Measurements from ENCODE around the gene SPAG17. TPM values are rescaled to one million over a fixed set of nuclear protein-coding genes. Genes with fewer than 3 reads are reported as not detected.
A peak's percentile ranks its signal among the peaks of the same experiment; 100 is the strongest.

Gene SPAG17
- polyA plus RNA-seq, 1 of the 3 experiments (the other 2 are of a cell fraction): not detected

DNA sequence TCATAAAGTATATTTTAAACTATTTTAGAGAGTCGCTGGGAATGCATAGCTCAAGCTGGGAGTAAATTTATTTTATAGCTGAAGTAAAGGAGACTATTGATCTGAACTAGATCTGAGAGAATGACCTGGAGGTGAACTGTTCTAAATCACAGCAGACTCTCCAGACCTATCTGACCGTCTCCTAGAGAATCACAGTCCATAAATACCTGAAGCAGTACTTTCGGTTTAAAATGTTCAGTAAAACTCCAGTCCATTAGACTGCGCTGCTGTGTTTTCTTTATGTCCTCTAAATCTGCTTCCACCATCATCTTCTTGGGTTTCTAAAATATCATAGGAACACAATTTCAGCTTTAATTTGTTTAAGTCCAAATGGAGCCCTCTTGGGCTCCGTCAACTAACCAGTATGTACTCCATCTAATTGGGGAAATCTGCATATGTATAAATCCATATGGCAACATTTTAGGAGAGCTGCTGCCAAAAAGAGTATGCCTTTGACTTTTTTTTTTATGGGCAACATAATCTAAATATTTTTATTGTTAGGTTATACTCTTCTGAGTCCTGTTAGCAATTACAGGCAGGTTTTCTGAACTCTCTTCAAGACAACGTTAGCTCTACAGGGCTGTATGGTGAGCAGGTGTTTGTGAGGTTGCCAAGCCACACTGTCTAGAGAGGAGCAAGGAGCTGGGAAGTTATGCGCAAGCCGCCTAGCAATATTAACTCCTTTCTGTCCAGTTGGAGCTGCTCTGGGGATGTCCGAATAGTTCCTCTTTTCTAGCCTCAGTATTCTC lies 111.2 kb downstream of the SPAG17 start:
- ChIA-PET POLR2A (no interaction called here), CTCF (interaction anchor here (0.7 to 1.5 kb wide), 2 partner anchors 8 to 121 kb away, joined by 3 to 5 read pairs; no protein-coding TSS in a partner anchor)
- H4K20me1 ChIP-seq (ENCODE audit: insufficient read depth): no peaks in the 10 kb centered on the region
- no peaks in the 10 kb centered on the region for H3K9me2 ChIP-seq
- no peak overlapping the region for H3K4me3 ChIP-seq (ENCODE audit: low read depth in 2 of 2, low read length in 1 of 2)
- H3K79me2 ChIP-seq (ENCODE audit: insufficient read depth): no peaks in the 10 kb centered on the region
- H3K36me3 ChIP-seq (replicated peaks in 1 of 2; ENCODE audit: control insufficient read depth in 1 of 2, insufficient read depth in 2 of 2, low read length in 1 of 2): no peaks in the 10 kb centered on the region
- H2AFZ ChIP-seq (ENCODE audit: low read depth): no peak overlapping the region
- 10% methylated on average over 9 of the region's 9 CpGs for WGBS (ENCODE audit: low lambda C conversion rate)
- no peaks in the 10 kb centered on the region for H3K9me3 ChIP-seq
- no peak for DNase-seq
- H3K27me3 ChIP-seq (ENCODE audit: insufficient read depth): no peaks in the 10 kb centered on the region
- no peaks in the 10 kb centered on the region for H3F3A ChIP-seq (replicated peaks; ENCODE audit: insufficient read depth)
- H3K9ac ChIP-seq: no peak overlapping the region
- H3K4me1 ChIP-seq (ENCODE audit: control insufficient read depth in 1 of 2, insufficient read depth in 2 of 2, low read depth in 1 of 2, low read length in 1 of 2): no peaks in the 10 kb centered on the region
- H3K27ac ChIP-seq (ENCODE audit: low read depth in 2 of 2, low read length in 1 of 2): no peak overlapping the region
- H3K4me2 ChIP-seq: 0 out of 2 replicates have a peak overlapping the region, but pooled peaks have one; percentile 24
- no peak for TF ChIP-seq JUND (IDR thresholded peaks at IDR 0.05)
- TF ChIP-seq, protein P1, sequence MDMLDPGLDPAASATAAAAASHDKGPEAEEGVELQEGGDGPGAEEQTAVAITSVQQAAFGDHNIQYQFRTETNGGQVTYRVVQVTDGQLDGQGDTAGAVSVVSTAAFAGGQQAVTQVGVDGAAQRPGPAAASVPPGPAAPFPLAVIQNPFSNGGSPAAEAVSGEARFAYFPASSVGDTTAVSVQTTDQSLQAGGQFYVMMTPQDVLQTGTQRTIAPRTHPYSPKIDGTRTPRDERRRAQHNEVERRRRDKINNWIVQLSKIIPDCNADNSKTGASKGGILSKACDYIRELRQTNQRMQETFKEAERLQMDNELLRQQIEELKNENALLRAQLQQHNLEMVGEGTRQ (IDR thresholded peaks at IDR 0.05; ENCODE audit: borderline replicate concordance, low read depth, low read length): no peak
- TF ChIP-seq FOXJ3 (CRISPR knock-in tag; IDR thresholded peaks at IDR 0.05): no peak
- TF ChIP-seq RXRA (IDR thresholded peaks at IDR 0.05; ENCODE audit: borderline replicate concordance, low read depth): no peak

DNA sequence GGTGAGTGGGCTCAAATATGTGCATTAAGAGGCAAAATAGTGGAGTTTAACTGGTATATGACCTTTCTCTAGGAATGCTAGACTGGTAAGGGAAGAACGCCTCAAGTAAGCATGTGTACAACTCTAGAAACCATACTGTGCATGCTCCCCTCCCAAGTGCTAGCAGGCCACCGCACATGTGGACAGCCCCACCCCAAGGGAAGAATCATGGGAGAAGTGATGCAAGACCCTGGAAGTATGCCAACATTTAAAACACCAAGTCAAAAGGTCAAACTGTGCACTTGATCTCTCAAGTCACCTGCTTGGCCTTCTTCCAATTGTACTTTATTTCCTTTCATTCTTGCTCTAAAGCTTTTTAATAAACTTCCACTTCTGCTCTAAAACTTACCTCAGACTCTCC lies 135.0 kb downstream of the SPAG17 start:
- ChIA-PET CTCF (no interaction called here), POLR2A (no interaction called here)
- WGBS (ENCODE audit: low lambda C conversion rate): 49% methylated on average over 2 of the region's 2 CpGs
- no peaks in the 10 kb centered on the region for H3F3A ChIP-seq (replicated peaks; ENCODE audit: insufficient read depth)
- H3K4me3 ChIP-seq (ENCODE audit: low read depth in 2 of 2, low read length in 1 of 2): no peak overlapping the region
- H3K4me2 ChIP-seq: no peak overlapping the region
- no peaks in the 10 kb centered on the region for H3K36me3 ChIP-seq (replicated peaks in 1 of 2; ENCODE audit: control insufficient read depth in 1 of 2, insufficient read depth in 2 of 2, low read length in 1 of 2)
- no peak overlapping the region for H3K27ac ChIP-seq (ENCODE audit: low read depth in 2 of 2, low read length in 1 of 2)
- H3K27me3 ChIP-seq (ENCODE audit: insufficient read depth): no peaks in the 10 kb centered on the region
- no peak for DNase-seq
- H3K9ac ChIP-seq: no peak overlapping the region
- no peak overlapping the region for H2AFZ ChIP-seq (ENCODE audit: low read depth)
- H3K9me3 ChIP-seq: no peaks in the 10 kb centered on the region
- H3K79me2 ChIP-seq (ENCODE audit: insufficient read depth): no peaks in the 10 kb centered on the region
- no peaks in the 10 kb centered on the region for H3K4me1 ChIP-seq (ENCODE audit: control insufficient read depth in 1 of 2, insufficient read depth in 2 of 2, low read depth in 1 of 2, low read length in 1 of 2)
- no peaks in the 10 kb centered on the region for H3K9me2 ChIP-seq
- no peaks in the 10 kb centered on the region for H4K20me1 ChIP-seq (ENCODE audit: insufficient read depth)
- TF ChIP-seq FOXJ3 (CRISPR knock-in tag; IDR thresholded peaks at IDR 0.05) (no peak), POLR2AphosphoS5 (IDR thresholded peaks at IDR 0.05; ENCODE audit: low read depth, low read length) (no peak), RFX5 (IDR thresholded peaks at IDR 0.05; ENCODE audit: low read length) (no peak), FOSL2 (IDR thresholded peaks at IDR 0.05; ENCODE audit: borderline replicate concordance, low read depth) (no peak), EP300 (IDR thresholded peaks at IDR 0.05; ENCODE audit: borderline replicate concordance in 1 of 2, low read depth in 1 of 2, low read length in 1 of 2) (no peak), SMC3 (IDR thresholded peaks at IDR 0.05; ENCODE audit: low read depth, low read length) (no peak), RXRA (IDR thresholded peaks at IDR 0.05; ENCODE audit: borderline replicate concordance, low read depth) (no peak), MEF2A (IDR thresholded peaks at IDR 0.05; ENCODE audit: borderline replicate concordance, low read depth) (no peak), SIN3A (IDR thresholded peaks at IDR 0.05; ENCODE audit: borderline replicate concordance, low read depth, low read length) (no peak), ELF1 (IDR thresholded peaks at IDR 0.05) (no peak), YY1 (IDR thresholded peaks at IDR 0.05; ENCODE audit: low read depth) (no peak)
- TF ChIP-seq, protein P2, sequence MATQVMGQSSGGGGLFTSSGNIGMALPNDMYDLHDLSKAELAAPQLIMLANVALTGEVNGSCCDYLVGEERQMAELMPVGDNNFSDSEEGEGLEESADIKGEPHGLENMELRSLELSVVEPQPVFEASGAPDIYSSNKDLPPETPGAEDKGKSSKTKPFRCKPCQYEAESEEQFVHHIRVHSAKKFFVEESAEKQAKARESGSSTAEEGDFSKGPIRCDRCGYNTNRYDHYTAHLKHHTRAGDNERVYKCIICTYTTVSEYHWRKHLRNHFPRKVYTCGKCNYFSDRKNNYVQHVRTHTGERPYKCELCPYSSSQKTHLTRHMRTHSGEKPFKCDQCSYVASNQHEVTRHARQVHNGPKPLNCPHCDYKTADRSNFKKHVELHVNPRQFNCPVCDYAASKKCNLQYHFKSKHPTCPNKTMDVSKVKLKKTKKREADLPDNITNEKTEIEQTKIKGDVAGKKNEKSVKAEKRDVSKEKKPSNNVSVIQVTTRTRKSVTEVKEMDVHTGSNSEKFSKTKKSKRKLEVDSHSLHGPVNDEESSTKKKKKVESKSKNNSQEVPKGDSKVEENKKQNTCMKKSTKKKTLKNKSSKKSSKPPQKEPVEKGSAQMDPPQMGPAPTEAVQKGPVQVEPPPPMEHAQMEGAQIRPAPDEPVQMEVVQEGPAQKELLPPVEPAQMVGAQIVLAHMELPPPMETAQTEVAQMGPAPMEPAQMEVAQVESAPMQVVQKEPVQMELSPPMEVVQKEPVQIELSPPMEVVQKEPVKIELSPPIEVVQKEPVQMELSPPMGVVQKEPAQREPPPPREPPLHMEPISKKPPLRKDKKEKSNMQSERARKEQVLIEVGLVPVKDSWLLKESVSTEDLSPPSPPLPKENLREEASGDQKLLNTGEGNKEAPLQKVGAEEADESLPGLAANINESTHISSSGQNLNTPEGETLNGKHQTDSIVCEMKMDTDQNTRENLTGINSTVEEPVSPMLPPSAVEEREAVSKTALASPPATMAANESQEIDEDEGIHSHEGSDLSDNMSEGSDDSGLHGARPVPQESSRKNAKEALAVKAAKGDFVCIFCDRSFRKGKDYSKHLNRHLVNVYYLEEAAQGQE (IDR thresholded peaks at IDR 0.05; ENCODE audit: low read depth, low read length): no peak
- TF ChIP-seq, protein P1 (IDR thresholded peaks at IDR 0.05; ENCODE audit: borderline replicate concordance, low read depth, low read length): no peak
- TF ChIP-seq, protein P3, sequence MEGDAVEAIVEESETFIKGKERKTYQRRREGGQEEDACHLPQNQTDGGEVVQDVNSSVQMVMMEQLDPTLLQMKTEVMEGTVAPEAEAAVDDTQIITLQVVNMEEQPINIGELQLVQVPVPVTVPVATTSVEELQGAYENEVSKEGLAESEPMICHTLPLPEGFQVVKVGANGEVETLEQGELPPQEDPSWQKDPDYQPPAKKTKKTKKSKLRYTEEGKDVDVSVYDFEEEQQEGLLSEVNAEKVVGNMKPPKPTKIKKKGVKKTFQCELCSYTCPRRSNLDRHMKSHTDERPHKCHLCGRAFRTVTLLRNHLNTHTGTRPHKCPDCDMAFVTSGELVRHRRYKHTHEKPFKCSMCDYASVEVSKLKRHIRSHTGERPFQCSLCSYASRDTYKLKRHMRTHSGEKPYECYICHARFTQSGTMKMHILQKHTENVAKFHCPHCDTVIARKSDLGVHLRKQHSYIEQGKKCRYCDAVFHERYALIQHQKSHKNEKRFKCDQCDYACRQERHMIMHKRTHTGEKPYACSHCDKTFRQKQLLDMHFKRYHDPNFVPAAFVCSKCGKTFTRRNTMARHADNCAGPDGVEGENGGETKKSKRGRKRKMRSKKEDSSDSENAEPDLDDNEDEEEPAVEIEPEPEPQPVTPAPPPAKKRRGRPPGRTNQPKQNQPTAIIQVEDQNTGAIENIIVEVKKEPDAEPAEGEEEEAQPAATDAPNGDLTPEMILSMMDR (IDR thresholded peaks at IDR 0.05): no peak
